ENCODE data around the gene COX8A. TPM values are rescaled to one million over a fixed set of nuclear protein-coding genes. Genes with fewer than 3 reads are reported as not detected.
A peak's percentile ranks its signal among the peaks of the same experiment; 100 is the strongest.

Gene COX8A
- total RNA-seq, 1 experiment from 2014 or later = 587 TPM

- no peak for TF ChIP-seq GRHL2 (CRISPR knock-in tag; IDR thresholded peaks at IDR 0.05; ENCODE audit: insufficient replicate concordance, severe bottlenecking)
- no peak for TF ChIP-seq NR1H2 (CRISPR knock-in tag; IDR thresholded peaks at IDR 0.05)
- no peak for TF ChIP-seq JAZF1 (CRISPR knock-in tag; IDR thresholded peaks at IDR 0.05)
- TF ChIP-seq AFF4 (CRISPR knock-in tag; IDR thresholded peaks at IDR 0.05; ENCODE audit: borderline replicate concordance) = no peak
- TF ChIP-seq ZMAT4 (CRISPR knock-in tag; IDR thresholded peaks at IDR 0.05) = no peak
- no peak for TF ChIP-seq OVOL2 (CRISPR knock-in tag; IDR thresholded peaks at IDR 0.05; ENCODE audit: borderline replicate concordance)
- TF ChIP-seq SOX15 (CRISPR knock-in tag; IDR thresholded peaks at IDR 0.05) = no peak
- TF ChIP-seq CTCF (IDR thresholded peaks at IDR 0.05) = no peak
These were observed 31.3 kb downstream of the COX8A start (continued) for GRCh38 chr11:64005691-64006090.

- Mint-ChIP-seq H3K4me1 (peaks cover 18% of the 10 kb centered on the region), H3K36me3 (peaks cover 8% of the 10 kb centered on the region), H3K27ac (no peak overlapping the region), H3K9me3 (peaks cover 14% of the 10 kb centered on the region), H3K27me3 (ENCODE audit: low read depth) (peaks cover 98% of the 10 kb centered on the region), H3K4me3 (0 out of 2 replicates have a peak overlapping the region, but pooled peaks have one; percentile 69)
- ChIA-PET CTCF (interaction anchor here (0.5 to 2.9 kb wide), 5 partner anchors 10 to 180 kb away, joined by 3 to 12 read pairs (median 5); partner anchors contain the start of gene STIP1), POLR2A (no interaction called here)
- ATAC-seq (no peak), DNase-seq (ENCODE audit: low spot score) (no peak)
- TF ChIP-seq SOX15 (CRISPR knock-in tag; IDR thresholded peaks at IDR 0.05) (no peak), MYBL2 (CRISPR knock-in tag; IDR thresholded peaks at IDR 0.05) (no peak), ZNF232 (CRISPR knock-in tag; IDR thresholded peaks at IDR 0.05) (no peak), FOXP4 (CRISPR knock-in tag; IDR thresholded peaks at IDR 0.05) (no peak), GABPB1 (CRISPR knock-in tag; IDR thresholded peaks at IDR 0.05) (no peak), ATF6 (CRISPR knock-in tag; IDR thresholded peaks at IDR 0.05) (no peak), CBFB (CRISPR knock-in tag; IDR thresholded peaks at IDR 0.05; ENCODE audit: low read depth) (no peak), IRF2 (CRISPR knock-in tag; IDR thresholded peaks at IDR 0.05; ENCODE audit: borderline replicate concordance, low read depth) (no peak), RORB (CRISPR knock-in tag; IDR thresholded peaks at IDR 0.05) (no peak)
These were observed 32.0 kb downstream of the COX8A start for GRCh38 chr11:64006398-64006797.
